OCI-LY7 (cell line): ENCODE data around the gene PPP1R16B. TPM values are rescaled to one million over a fixed set of nuclear protein-coding genes. Genes with fewer than 3 reads are reported as not detected.
A peak's percentile ranks its signal among the peaks of the same experiment; 100 is the strongest.

Experiments
- Bru-seq: library from RNA; stranded (reverse); fragments of 400-500 nt; gene quantifications from one replicate; lab custom pipeline; 2021; lab: Mats Ljungman, UMichigan
- BruChase-seq, 2 experiments: library from RNA; stranded (reverse); fragments of 400-500 nt; gene quantifications; one replicate each; lab custom pipeline; 2021; lab: Mats Ljungman, UMichigan
- BruUV-seq: library from RNA; stranded (reverse); fragments of 400-500 nt; replicated peaks from 2 replicates; lab custom pipeline; 2021; lab: Mats Ljungman, UMichigan
- CTCF ChIA-PET: fragments of 300-600 bp; sonication (Branson Sonifier 250); formaldehyde crosslinking; loops from one replicate; lab custom pipeline; 2022; ENCODE audit warnings: antibody characterized with exemption; ENCODE audit not compliant: unreplicated experiment; lab: Charles Lee
- POLR2A ChIA-PET: fragments of 300-600 bp; sonication (Branson Sonifier 250); formaldehyde crosslinking; loops from one replicate; lab custom pipeline; 2022; ENCODE audit warnings: antibody characterized with exemption; lab: Charles Lee
- DNase-seq: peaks from one replicate; pipeline ENCODE4 v3.0.0-alpha.2; 2015; ENCODE audit warnings: low spot score
- H2AFZ ChIP-seq: fragments of 200-600 bp; sonication (generic), shearing (Covaris generic); 2 replicates; pipeline ENCODE4 v1.6.1; 2014; ENCODE audit warnings: mild to moderate bottlenecking, antibody characterized with exemption, low read length, moderate library complexity
- H3K27ac ChIP-seq: fragments of 200-600 bp; sonication (generic); 2 replicates; pipeline ENCODE4 v1.5.1; 2014; ENCODE audit warnings: mixed run types, low read depth, mild to moderate bottlenecking, moderate library complexity, low read length, inconsistent platforms; ENCODE audit not compliant: poor library complexity, severe bottlenecking
- H3K36me3 ChIP-seq: fragments of 200-600 bp; sonication (generic); 2 replicates; pipeline ENCODE4 v1.6.1; 2014; ENCODE audit warnings: mild to moderate bottlenecking, antibody characterized with exemption, low read length, moderate library complexity, mixed read lengths; ENCODE audit not compliant: insufficient read depth
- H3K4me1 ChIP-seq: fragments of 200-600 bp; sonication (generic); 2 replicates; pipeline ENCODE4 v1.5.1; 2014; ENCODE audit warnings: mild to moderate bottlenecking, low read length; ENCODE audit not compliant: insufficient read depth, poor library complexity, severe bottlenecking
- H3K4me2 ChIP-seq: fragments of 200-600 bp; sonication (generic); 2 replicates; pipeline ENCODE4 v1.6.1; 2014; ENCODE audit warnings: mild to moderate bottlenecking, low read length
- H3K4me3 ChIP-seq: fragments of 200-600 bp; sonication (generic); 2 replicates; pipeline ENCODE4 v1.5.1; 2014; ENCODE audit warnings: mild to moderate bottlenecking, low read depth, low read length; ENCODE audit not compliant: poor library complexity, severe bottlenecking
- H3K79me2 ChIP-seq: fragments of 200-600 bp; sonication (generic); 2 replicates; pipeline ENCODE4 v1.6.1; 2016; ENCODE audit warnings: low read depth, mild to moderate bottlenecking, low read length, moderate library complexity, mixed read lengths; ENCODE audit not compliant: insufficient read depth
- H3K9me2 ChIP-seq: fragments of 200-600 bp; sonication (generic); 2 replicates; pipeline ENCODE4 v1.6.1; 2016; ENCODE audit warnings: mild to moderate bottlenecking, low read length, mixed read lengths; ENCODE audit not compliant: insufficient read depth
- H3K9me3 ChIP-seq: fragments of 200-600 bp; sonication (generic); 2 replicates; pipeline ENCODE4 v1.6.1; 2014; ENCODE audit warnings: mild to moderate bottlenecking, mixed run types, low read length, mixed read lengths
- H4K20me1 ChIP-seq: fragments of 200-600 bp; sonication (generic); 2 replicates; pipeline ENCODE4 v1.6.1; 2014; ENCODE audit warnings: mild to moderate bottlenecking, antibody characterized with exemption, low read length, moderate library complexity, mixed read lengths; ENCODE audit not compliant: insufficient read depth
- EZH2phosphoT487 ChIP-seq: fragments of 200-600 bp; sonication (generic); IDR thresholded peaks from 2 replicates; pipeline ENCODE4 v1.6.1; 2018; ENCODE audit warnings: low read depth, borderline replicate concordance, mild to moderate bottlenecking, mixed run types, antibody characterized with exemption, low read length, moderate library complexity, mixed read lengths
- intact Hi-C: fragments of 100-400 bp; cut with micrococcal nuclease; formaldehyde crosslinking; loops from one replicate; pipeline ENCODE4 v1.10.0; 2022; ENCODE audit not compliant: unreplicated experiment
- long read RNA-seq: library from polyadenylated mRNA; stranded (forward); transcript quantifications from one replicate; pipeline ENCODE4 v2.0.0, GENCODE V29; 2022
- total RNA-seq, 2 experiments: library from RNA; depleted of rRNA in 1 of 2; stranded (reverse); fragments of >200 nt in 1 of 2; shearing (Covaris generic) in 1 of 2; gene quantifications; 2 replicates each; pipeline ENCODE4 v1.2.3, GENCODE V29; 2014 to 2022
- TF ChIP-seq, protein P1 (sequence below): fragments of 200-600 bp; sonication (generic); conservative IDR thresholded peaks from 2 replicates; pipeline ENCODE4 v1.5.1; 2014; ENCODE audit warnings: mild to moderate bottlenecking, antibody characterized with exemption, low read length, moderate library complexity, mixed read lengths

Gene PPP1R16B
- total RNA-seq (2014; rRNA removed; shearing (Covaris generic)) = 44.3 and 49.7 TPM in 2 replicates
- 41.3 and 45.4 TPM in 2 replicates for total RNA-seq (2022)
- Bru-seq, nascent RNA = percentile 76 among the genes with signal in this experiment
- BruChase-seq, experiment 1, labeled RNA remaining after a 6-hour chase = percentile 84 among the genes with signal in this experiment
- BruChase-seq, experiment 2, labeled RNA remaining after a 2-hour chase = percentile 76 among the genes with signal in this experiment
- long read RNA-seq, full-length matches to known transcripts = 71 of 142 reads
- long read RNA-seq, partial matches to known transcripts = 55 of 142 reads
- long read RNA-seq, other reads (novel, unspliced or antisense) = 16 of 142 reads

GRCh38 chr20:38805502-38805957 lies at the start of gene PPP1R16B:
Gene PPP1R16B, plus strand, starts transcription at chr20:38805697. Its CDS starts 30,229 bp downstream, at chr20:38835926.
- H2AFZ ChIP-seq = peak within 1 kb of the TSS; percentile 78
- intact Hi-C loops = loop anchor here (1.0 to 10.0 kb wide), 4 partner anchors 37 to 239 kb away; partner anchors contain the start of gene DHX35
- peak within 1 kb of the TSS; percentile 98 for H3K4me3 ChIP-seq
- H3K9me2 ChIP-seq = no peaks in the 10 kb centered on the region
- peaks cover 25% of the 10 kb centered on the region for H3K36me3 ChIP-seq
- ChIA-PET POLR2A (interaction anchor here (0.6 to 4.9 kb wide), 15 partner anchors 15 to 112 kb away, joined by 3 to 39 read pairs (median 4); no protein-coding TSS in a partner anchor), CTCF (interaction anchor here (0.8 to 1.3 kb wide), 3 partner anchors 52 to 88 kb away, joined by 3 to 6 read pairs (median 4); no protein-coding TSS in a partner anchor)
- peaks cover 47% of the 10 kb centered on the region for H3K79me2 ChIP-seq
- DNase-seq = peak; percentile 90
- peaks cover 51% of the 10 kb centered on the region for H3K4me1 ChIP-seq
- H4K20me1 ChIP-seq = 0 out of 2 replicates have a peak, but pooled peaks cover 15% of the 10 kb centered on the region
- no TSS peak for BruUV-seq
- no peaks in the 10 kb centered on the region for H3K9me3 ChIP-seq
- H3K27ac ChIP-seq = peak within 1 kb of the TSS; percentile 79
- peak within 1 kb of the TSS; percentile 98 for H3K4me2 ChIP-seq
- TF ChIP-seq, protein P1, sequence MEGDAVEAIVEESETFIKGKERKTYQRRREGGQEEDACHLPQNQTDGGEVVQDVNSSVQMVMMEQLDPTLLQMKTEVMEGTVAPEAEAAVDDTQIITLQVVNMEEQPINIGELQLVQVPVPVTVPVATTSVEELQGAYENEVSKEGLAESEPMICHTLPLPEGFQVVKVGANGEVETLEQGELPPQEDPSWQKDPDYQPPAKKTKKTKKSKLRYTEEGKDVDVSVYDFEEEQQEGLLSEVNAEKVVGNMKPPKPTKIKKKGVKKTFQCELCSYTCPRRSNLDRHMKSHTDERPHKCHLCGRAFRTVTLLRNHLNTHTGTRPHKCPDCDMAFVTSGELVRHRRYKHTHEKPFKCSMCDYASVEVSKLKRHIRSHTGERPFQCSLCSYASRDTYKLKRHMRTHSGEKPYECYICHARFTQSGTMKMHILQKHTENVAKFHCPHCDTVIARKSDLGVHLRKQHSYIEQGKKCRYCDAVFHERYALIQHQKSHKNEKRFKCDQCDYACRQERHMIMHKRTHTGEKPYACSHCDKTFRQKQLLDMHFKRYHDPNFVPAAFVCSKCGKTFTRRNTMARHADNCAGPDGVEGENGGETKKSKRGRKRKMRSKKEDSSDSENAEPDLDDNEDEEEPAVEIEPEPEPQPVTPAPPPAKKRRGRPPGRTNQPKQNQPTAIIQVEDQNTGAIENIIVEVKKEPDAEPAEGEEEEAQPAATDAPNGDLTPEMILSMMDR = no peak
- no peak for TF ChIP-seq EZH2phosphoT487

DNA sequence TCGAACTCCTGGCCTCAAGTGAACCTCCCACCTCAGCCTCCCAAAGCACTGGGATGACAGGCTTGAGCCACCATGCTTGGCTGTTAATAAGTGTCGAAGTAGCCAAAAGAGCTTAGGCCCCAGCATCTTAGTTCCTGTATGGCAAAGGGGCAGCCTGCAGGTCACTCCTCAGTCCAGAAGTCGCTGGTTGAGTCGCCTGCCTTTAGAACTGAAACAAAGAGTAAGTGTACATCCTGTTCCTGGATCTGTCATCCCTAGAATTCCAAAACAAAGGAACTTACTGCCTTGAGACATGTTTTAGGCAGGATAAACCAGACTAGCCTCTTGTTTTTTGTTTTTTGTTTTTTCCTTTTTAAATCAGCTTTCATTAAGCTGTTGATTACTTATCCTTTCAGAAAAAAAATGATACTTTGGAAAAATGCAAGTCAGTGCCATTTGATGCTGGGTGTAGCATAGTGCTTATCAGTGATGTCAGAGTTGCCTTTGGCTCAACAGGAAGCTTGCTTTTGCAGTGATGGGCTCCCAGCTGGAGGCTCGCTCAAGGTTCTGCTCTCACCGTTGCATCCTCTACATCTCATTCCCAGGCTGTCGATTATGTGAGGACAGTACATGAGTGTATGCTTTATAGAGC lies 48.2 kb upstream of the PPP1R16B start:
- Histone ChIP-seq H3K4me3 (no peak overlapping the region), H3K9me2 (no peaks in the 10 kb centered on the region), H4K20me1 (no peaks in the 10 kb centered on the region), H3K79me2 (no peaks in the 10 kb centered on the region), H3K4me2 (no peak overlapping the region), H3K4me1 (no peaks in the 10 kb centered on the region), H3K9me3 (no peaks in the 10 kb centered on the region), H2AFZ (no peak overlapping the region), H3K27ac (no peak overlapping the region), H3K36me3 (peaks cover 93% of the 10 kb centered on the region)
- DNase-seq = no peak
- TF ChIP-seq EZH2phosphoT487 = no peak
- TF ChIP-seq, protein P1 = no peak
- ChIA-PET CTCF (no interaction called here), POLR2A (interaction anchor here (0.5 to 1.4 kb wide), 3 partner anchors 9 to 154 kb away, joined by 3 to 5 read pairs (median 3); partner anchors contain the start of gene ACTR5)
- no TSS peak for BruUV-seq
- intact Hi-C loops = no loop called here
